HG03039 (cell line): ENCODE data around the gene CHST11.

Source experiments
- ATAC-seq: cut with Tn5 transposase; IDR thresholded peaks from one replicate; pipeline ENCODE4 v1.9.1; 2021; ENCODE audit warnings: mild to moderate bottlenecking, moderate library complexity; ENCODE audit not compliant: unreplicated experiment

Gene CHST11

DNA sequence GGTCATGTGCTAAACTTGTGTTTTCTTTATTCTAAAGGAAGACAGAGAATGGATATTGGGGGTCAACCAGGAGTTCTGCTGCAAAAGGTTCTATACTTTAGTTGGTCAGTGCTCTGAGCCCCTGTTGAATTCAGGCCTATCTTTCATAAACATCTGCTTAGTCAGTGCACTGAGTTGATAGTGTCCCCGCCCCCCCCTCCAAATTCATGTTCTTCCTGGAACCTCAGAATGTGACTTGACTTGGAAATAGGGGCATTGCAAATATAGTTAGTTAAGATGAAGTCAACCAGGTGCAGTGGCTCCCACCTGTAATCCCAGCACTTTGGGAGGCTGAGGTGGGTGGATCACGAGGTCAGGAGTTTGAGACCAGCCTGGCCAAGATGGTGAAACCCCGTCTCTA lies 23.3 kb downstream of the CHST11 start:
- ATAC-seq, result no peak

- ATAC-seq, result no peak
Measured at GRCh38 chr12:104480826-104481440, 24.2 kb downstream of the CHST11 start.

GRCh38 chr12:104482113-104482512 lies 25.4 kb downstream of the CHST11 start:
- ATAC-seq, result no peak

GRCh38 chr12:104482748-104483147 lies 26.0 kb downstream of the CHST11 start:
- no peak for ATAC-seq

DNA sequence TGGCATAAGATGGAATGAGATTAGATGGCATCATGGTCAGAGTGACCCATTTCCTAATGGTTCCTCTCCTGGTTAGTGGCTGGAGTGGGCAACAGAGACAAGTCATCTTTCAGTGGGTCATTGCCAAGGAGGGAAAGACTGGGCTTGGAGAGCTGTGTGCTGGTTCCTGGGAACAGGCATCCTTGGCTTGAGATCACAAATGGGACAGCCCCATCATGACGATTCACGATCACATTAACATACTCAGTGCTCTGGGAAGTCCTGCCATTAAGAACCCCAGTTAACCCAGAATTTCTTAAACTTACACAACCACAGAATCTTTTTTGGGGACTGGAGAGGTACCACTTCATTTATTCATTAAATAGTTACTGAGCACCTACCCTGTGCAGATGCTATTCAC lies 27.3 kb downstream of the CHST11 start:
- no peak for ATAC-seq

GRCh38 chr12:104485651-104486362 lies 29.1 kb downstream of the CHST11 start:
- ATAC-seq, result no peak

GRCh38 chr12:104486363-104486750 lies 29.6 kb downstream of the CHST11 start:
- no peak for ATAC-seq

GRCh38 chr12:104486943-104487819 lies 30.4 kb downstream of the CHST11 start:
- ATAC-seq, result no peak

DNA sequence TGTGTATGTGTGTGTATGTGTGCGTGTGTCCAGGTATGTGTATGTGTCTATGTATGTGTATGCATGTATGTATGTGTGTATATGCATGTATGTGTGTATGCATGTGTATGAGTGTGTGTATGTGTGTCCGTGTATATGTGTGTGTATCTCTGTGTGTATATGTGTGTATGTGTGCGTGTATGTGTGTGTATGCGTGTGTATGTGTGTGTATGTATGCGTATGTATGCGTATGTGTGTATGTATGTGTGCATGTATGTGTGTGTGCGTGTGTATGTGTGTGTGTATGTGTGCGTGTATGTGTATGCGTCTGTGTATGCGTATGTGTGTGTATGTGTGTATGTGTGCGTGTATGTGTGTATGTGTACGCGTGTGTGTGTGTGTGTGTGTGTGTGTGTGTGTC lies 31.6 kb downstream of the CHST11 start:
- no peak for ATAC-seq

- ATAC-seq, result no peak
Measured at GRCh38 chr12:104490186-104490585, 33.4 kb downstream of the CHST11 start.

GRCh38 chr12:104490850-104491249 lies 34.1 kb downstream of the CHST11 start:
- no peak for ATAC-seq

DNA sequence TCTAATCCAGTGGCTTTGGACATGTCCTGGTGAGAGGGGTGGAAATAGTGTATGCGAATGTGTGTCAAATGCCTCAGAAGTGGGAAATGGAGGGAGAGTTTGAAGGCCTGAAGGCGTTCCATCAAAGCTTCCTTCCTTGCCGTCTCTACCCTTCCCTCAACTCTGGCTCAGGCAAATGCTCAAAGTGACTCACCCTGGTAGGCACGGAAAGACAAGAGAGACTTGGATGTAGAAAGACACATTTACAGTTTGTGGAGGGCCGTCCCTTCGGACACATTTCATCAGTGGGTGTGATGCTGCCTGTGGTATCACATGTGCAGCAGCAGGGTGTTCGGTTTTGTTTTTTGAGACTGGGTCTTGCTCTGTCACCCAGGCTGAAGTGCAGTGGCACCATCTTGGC lies 36.7 kb downstream of the CHST11 start:
- ATAC-seq, result no peak

DNA sequence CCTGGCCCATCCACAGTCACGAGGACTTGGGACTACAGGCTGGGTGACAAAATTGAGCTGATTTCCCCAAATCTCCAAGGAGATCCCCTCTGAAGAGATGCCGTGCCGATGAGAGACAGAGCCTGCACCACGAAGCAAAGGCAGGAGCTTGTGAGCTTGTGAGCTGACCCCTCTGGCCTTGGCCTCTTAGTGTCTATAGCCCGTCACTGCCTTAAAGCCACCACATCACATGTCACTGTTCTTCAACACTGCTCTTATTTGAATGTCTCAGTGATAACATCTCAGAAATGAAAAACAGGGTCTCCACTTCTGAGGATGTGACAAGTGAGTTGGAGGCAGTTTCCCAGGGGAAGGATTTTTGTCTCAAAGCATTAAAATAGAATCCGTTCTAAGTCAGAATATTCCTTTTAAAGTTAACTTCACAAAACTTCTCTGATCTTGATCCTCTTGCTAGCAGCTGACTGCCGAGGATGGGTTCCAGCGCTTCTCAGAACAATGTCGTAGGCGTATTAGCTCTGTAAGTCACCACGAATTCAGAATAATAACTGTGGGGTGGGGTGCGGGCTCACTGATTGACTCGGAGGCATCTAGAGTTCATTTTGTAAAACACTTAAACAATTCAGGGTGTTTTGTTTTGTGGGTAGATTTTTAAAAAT lies 37.5 kb downstream of the CHST11 start:
- ATAC-seq, result peak; percentile 55

DNA sequence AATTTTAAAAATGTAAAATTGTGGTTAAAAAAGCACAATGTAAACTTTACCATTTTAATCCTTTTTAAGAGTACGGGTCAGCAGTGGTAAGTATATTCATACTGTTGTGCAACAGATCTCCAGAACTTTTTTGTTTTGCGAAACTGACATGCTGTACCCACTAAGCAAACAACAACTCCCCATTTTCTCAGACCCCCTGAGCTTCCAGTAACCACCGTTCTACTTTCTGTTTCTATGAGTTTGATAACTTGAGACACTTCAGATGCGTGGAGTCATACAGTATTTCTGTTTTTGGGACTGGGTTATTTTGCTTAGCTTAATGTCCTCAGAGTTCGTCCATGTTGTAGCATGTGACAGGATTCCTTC lies 38.0 kb downstream of the CHST11 start:
- ATAC-seq, result no peak

GRCh38 chr12:104495786-104496185 lies 39.0 kb downstream of the CHST11 start:
- no peak for ATAC-seq

GRCh38 chr12:104496336-104496735 lies 39.6 kb downstream of the CHST11 start:
- ATAC-seq, result no peak

DNA sequence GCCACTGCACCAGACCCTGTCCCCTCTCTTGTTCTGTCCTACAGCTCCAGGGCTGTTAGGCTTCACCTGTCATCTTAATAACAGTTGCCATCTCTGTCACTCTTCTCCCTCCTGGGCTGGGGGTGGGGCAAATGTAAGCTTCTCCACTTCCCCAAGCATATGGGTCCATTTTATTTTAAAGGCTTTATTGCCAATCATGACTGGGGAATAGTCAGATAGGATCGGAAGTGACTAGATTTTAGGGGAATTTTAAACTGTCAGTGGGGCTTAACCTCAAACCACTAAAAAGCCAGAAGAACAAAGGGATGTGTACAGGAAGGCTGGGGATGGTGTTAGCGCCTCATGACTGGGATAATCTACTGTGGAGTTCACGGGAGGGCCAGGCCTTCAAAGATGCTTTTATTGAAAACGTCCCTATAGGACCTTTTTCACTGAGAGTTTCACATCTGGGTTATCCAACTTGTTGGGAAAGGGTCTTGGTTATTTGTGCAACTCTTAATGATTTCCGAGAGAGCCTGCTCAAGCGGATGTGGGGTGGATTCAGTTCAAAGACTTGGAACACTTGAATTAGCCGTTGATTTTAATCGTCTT lies 41.6 kb downstream of the CHST11 start:
- ATAC-seq, result no peak

DNA sequence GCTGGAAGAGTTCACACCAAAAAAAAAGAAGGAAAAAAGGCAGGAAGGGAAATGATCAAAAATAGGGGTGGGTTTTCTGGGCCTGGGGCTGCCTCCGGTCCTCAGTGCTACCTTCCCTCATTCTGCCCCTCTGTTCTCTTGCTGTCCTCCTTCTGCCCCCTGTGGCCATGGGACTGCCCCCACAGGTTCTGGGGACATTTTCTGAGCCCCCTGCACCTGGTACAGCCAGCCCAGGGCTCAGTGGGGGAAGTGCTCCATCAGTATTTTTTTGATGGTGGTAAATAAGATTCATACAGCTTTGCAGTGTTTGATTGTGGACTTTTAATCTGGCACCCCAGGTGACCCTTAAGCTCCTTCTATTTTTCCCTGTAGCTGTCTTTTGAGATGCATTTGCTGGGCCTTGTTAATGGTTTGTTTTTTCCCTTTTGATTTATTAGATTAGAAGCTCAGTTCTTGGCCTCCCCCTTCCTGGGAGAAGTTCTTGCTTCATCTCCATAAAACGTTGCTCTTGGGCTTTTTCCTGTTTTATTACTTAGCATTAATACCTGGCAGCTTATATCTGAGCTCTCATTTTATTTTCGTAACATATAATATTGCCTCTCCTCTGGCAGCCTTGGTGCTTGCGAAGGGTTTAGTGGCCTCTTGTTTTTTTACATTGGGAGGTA lies 43.1 kb downstream of the CHST11 start:
- no peak for ATAC-seq

GRCh38 chr12:104501115-104501514 lies 44.4 kb downstream of the CHST11 start:
- ATAC-seq, result no peak

GRCh38 chr12:104501660-104502059 lies 44.9 kb downstream of the CHST11 start:
- no peak for ATAC-seq
